ENCODE measurements around the gene DOCK3. TPM values are rescaled to one million over a fixed set of nuclear protein-coding genes. Genes with fewer than 3 reads are reported as not detected.
"Not testable (repeated sequence)": the region's sequence is repeated elsewhere in the genome, so short reads cannot be mapped to it uniquely, and the experiment has no call there.

Gene DOCK3
- total and polyA plus RNA-seq, 4 donors: 11.0 to 35.7 (median 33.0) TPM

DNA sequence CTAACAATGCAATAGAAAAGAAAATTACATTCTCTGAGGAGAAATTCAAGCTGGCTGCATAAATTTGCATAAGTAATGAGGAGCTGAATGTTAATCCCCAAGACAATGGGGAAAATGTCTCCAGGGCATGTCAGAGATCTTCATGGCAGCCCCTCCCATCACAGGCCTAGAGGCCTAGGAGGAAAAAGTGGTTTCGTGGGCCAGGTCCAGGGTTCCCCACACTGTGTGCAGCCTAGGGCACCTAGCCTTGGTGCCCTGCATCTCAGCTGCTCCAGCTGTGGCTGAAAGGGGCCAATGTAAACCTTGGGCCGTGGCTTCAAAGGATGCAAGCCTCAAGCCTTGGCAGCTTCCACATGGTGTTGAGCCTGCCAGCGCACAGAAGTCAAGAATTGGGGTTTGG is 511.7 kb downstream of the DOCK3 start:
- not testable (repeated sequence) for H3K27ac ChIP-seq (ENCODE audit: low read depth, low read length); H3K4me3 ChIP-seq (ENCODE audit: low read depth, low read length); H3K36me3 ChIP-seq (ENCODE audit: control insufficient read depth, insufficient read depth, low read length); H3K4me1 ChIP-seq (ENCODE audit: control insufficient read depth, insufficient read depth, low read length); H3K27me3 ChIP-seq (ENCODE audit: control insufficient read depth, insufficient read depth, low read length); DNase-seq (ENCODE audit: low read depth in 4 of 6, low spot score in 6 of 6); H3K9me3 ChIP-seq (ENCODE audit: control insufficient read depth, insufficient read depth, low read length)
- 91% methylated on average over 3 of the region's 3 CpGs for WGBS (ENCODE audit: insufficient coverage)

GRCh38 chr3:51190199-51190598 is 515.5 kb downstream of the DOCK3 start:
- Histone ChIP-seq H3K4me3 (ENCODE audit: low read depth, low read length) (no peak overlapping the region), H3K27ac (ENCODE audit: low read depth, low read length) (no peak overlapping the region), H3K36me3 (ENCODE audit: control insufficient read depth, insufficient read depth, low read length) (no peaks in the 10 kb centered on the region), H3K4me1 (ENCODE audit: control insufficient read depth, insufficient read depth, low read length) (no peaks in the 10 kb centered on the region), H3K9me3 (ENCODE audit: control insufficient read depth, insufficient read depth, low read length) (peaks cover 2% of the 10 kb centered on the region), H3K27me3 (ENCODE audit: control insufficient read depth, insufficient read depth, low read length) (no peaks in the 10 kb centered on the region)
- no CpG with 5 or more reads among the region's 1 CpG for WGBS (ENCODE audit: insufficient coverage)
- no peak for DNase-seq (ENCODE audit: low read depth in 4 of 6, low spot score in 6 of 6)

- Histone ChIP-seq H3K36me3 (ENCODE audit: control insufficient read depth, insufficient read depth, low read length) (no peaks in the 10 kb centered on the region), H3K27ac (ENCODE audit: low read depth, low read length) (no peak overlapping the region), H3K4me1 (ENCODE audit: control insufficient read depth, insufficient read depth, low read length) (no peaks in the 10 kb centered on the region), H3K9me3 (ENCODE audit: control insufficient read depth, insufficient read depth, low read length) (peaks cover under 1% of the 10 kb centered on the region), H3K4me3 (ENCODE audit: low read depth, low read length) (no peak overlapping the region), H3K27me3 (ENCODE audit: control insufficient read depth, insufficient read depth, low read length) (no peaks in the 10 kb centered on the region)
- WGBS (ENCODE audit: insufficient coverage): 68% methylated on average over 2 of the region's 3 CpGs
- no peak for DNase-seq (ENCODE audit: low read depth in 4 of 6, low spot score in 6 of 6)
Measured at GRCh38 chr3:51190827-51191226, 516.1 kb downstream of the DOCK3 start.

- H3K4me1 ChIP-seq (ENCODE audit: control insufficient read depth, insufficient read depth, low read length): no peaks in the 10 kb centered on the region
- H3K36me3 ChIP-seq (ENCODE audit: control insufficient read depth, insufficient read depth, low read length): no peaks in the 10 kb centered on the region
- no peak overlapping the region for H3K4me3 ChIP-seq (ENCODE audit: low read depth, low read length)
- no peaks in the 10 kb centered on the region for H3K9me3 ChIP-seq (ENCODE audit: control insufficient read depth, insufficient read depth, low read length)
- DNase-seq (ENCODE audit: low read depth in 4 of 6, low spot score in 6 of 6): no peak
- H3K27ac ChIP-seq (ENCODE audit: low read depth, low read length): no peak overlapping the region
- no peaks in the 10 kb centered on the region for H3K27me3 ChIP-seq (ENCODE audit: control insufficient read depth, insufficient read depth, low read length)
Measured at GRCh38 chr3:51191768-51192167, 517.0 kb downstream of the DOCK3 start.

GRCh38 chr3:51198477-51198876 is 523.8 kb downstream of the DOCK3 start:
- 100% methylated on average over 3 of the region's 3 CpGs for WGBS (ENCODE audit: insufficient coverage)
- DNase-seq (ENCODE audit: low read depth in 4 of 6, low spot score in 6 of 6): no peak
- no peaks in the 10 kb centered on the region for H3K27me3 ChIP-seq (ENCODE audit: control insufficient read depth, insufficient read depth, low read length)

DNA sequence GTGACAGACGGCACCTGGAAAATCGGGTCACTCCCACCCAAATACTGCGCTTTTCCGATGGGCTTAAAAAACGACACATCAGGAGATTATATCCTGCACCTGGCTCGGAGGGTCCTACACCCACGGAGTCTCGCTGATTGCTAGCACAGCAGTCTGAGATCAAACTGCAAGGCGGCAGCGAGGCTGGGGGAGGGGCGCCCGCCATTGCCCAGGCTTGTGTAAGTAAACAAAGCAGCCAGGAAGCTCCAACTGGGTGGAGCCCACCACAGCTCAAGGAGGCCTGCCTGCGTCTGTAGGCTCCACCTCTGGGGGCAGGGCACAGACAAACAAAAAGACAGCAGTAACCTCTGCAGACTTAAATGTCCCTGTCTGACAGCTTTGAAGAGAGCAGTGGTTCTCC is 524.6 kb downstream of the DOCK3 start:
- not testable (repeated sequence) for DNase-seq (ENCODE audit: low read depth in 4 of 6, low spot score in 6 of 6); H3K27ac ChIP-seq (ENCODE audit: low read depth, low read length); H3K4me1 ChIP-seq (ENCODE audit: control insufficient read depth, insufficient read depth, low read length); H3K27me3 ChIP-seq (ENCODE audit: control insufficient read depth, insufficient read depth, low read length); H3K4me3 ChIP-seq (ENCODE audit: low read depth, low read length); H3K9me3 ChIP-seq (ENCODE audit: control insufficient read depth, insufficient read depth, low read length); H3K36me3 ChIP-seq (ENCODE audit: control insufficient read depth, insufficient read depth, low read length)
- WGBS (ENCODE audit: insufficient coverage): 100% methylated on average over 8 of the region's 13 CpGs

More at GRCh38 chr3:51198477-51198876, 523.8 kb downstream of the DOCK3 start:
- no peak overlapping the region for H3K27ac ChIP-seq (ENCODE audit: low read depth, low read length)
- H3K9me3 ChIP-seq (ENCODE audit: control insufficient read depth, insufficient read depth, low read length): no peaks in the 10 kb centered on the region
- peaks cover 3% of the 10 kb centered on the region for H3K36me3 ChIP-seq (ENCODE audit: control insufficient read depth, insufficient read depth, low read length)
- no peaks in the 10 kb centered on the region for H3K4me1 ChIP-seq (ENCODE audit: control insufficient read depth, insufficient read depth, low read length)
- H3K4me3 ChIP-seq (ENCODE audit: low read depth, low read length): no peak overlapping the region

- Histone ChIP-seq H3K4me3 (ENCODE audit: low read depth, low read length) (no peak overlapping the region), H3K36me3 (ENCODE audit: control insufficient read depth, insufficient read depth, low read length) (peaks cover 15% of the 10 kb centered on the region), H3K4me1 (ENCODE audit: control insufficient read depth, insufficient read depth, low read length) (no peaks in the 10 kb centered on the region), H3K9me3 (ENCODE audit: control insufficient read depth, insufficient read depth, low read length) (no peaks in the 10 kb centered on the region), H3K27ac (ENCODE audit: low read depth, low read length) (no peak overlapping the region), H3K27me3 (ENCODE audit: control insufficient read depth, insufficient read depth, low read length) (no peaks in the 10 kb centered on the region)
- 100% methylated on average over 1 of the region's 2 CpGs for WGBS (ENCODE audit: insufficient coverage)
- no peak for DNase-seq (ENCODE audit: low read depth in 4 of 6, low spot score in 6 of 6)
Measured at GRCh38 chr3:51216291-51216690, 541.6 kb downstream of the DOCK3 start.

GRCh38 chr3:51221959-51222358 is 547.2 kb downstream of the DOCK3 start:
- peaks cover 3% of the 10 kb centered on the region for H3K36me3 ChIP-seq (ENCODE audit: control insufficient read depth, insufficient read depth, low read length)
- no peak for DNase-seq (ENCODE audit: low read depth in 4 of 6, low spot score in 6 of 6)
- no peak overlapping the region for H3K27ac ChIP-seq (ENCODE audit: low read depth, low read length)
- H3K9me3 ChIP-seq (ENCODE audit: control insufficient read depth, insufficient read depth, low read length): no peaks in the 10 kb centered on the region
- H3K4me1 ChIP-seq (ENCODE audit: control insufficient read depth, insufficient read depth, low read length): no peaks in the 10 kb centered on the region
- 90% methylated on average over 2 of the region's 2 CpGs for WGBS (ENCODE audit: insufficient coverage)
- H3K4me3 ChIP-seq (ENCODE audit: low read depth, low read length): no peak overlapping the region
- no peaks in the 10 kb centered on the region for H3K27me3 ChIP-seq (ENCODE audit: control insufficient read depth, insufficient read depth, low read length)

DNA sequence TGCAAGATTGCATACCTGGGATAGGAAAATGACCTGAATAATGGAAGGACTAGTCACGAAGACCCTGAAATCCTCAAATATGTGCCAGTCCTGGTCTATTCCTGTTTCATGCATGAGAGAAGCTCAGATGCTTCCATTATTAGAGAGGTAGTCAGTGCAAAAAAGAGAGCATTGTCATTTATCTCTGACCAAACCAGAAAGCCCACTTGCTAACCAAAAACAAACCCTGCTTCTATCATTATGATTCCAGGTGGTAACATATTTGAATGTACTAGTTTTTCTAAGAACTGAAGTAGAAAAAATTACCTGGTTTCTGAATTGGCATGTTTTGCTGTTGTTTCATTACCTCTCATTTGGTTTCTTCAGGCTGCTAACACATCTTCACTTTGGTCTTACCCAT is 549.6 kb downstream of the DOCK3 start:
- H3K27ac ChIP-seq (ENCODE audit: low read depth, low read length): no peak overlapping the region
- no CpG with 5 or more reads among the region's 1 CpG for WGBS (ENCODE audit: insufficient coverage)
- no peaks in the 10 kb centered on the region for H3K27me3 ChIP-seq (ENCODE audit: control insufficient read depth, insufficient read depth, low read length)

GRCh38 chr3:51224843-51225242 is 550.1 kb downstream of the DOCK3 start:
- no peak for DNase-seq (ENCODE audit: low read depth in 4 of 6, low spot score in 6 of 6)
- Histone ChIP-seq H3K4me3 (ENCODE audit: low read depth, low read length) (no peak overlapping the region), H3K27me3 (ENCODE audit: control insufficient read depth, insufficient read depth, low read length) (no peaks in the 10 kb centered on the region), H3K9me3 (ENCODE audit: control insufficient read depth, insufficient read depth, low read length) (no peaks in the 10 kb centered on the region), H3K27ac (ENCODE audit: low read depth, low read length) (no peak overlapping the region), H3K4me1 (ENCODE audit: control insufficient read depth, insufficient read depth, low read length) (no peaks in the 10 kb centered on the region), H3K36me3 (ENCODE audit: control insufficient read depth, insufficient read depth, low read length) (peaks cover 7% of the 10 kb centered on the region)
- WGBS (ENCODE audit: insufficient coverage): no CpG with 5 or more reads among the region's 1 CpG

More for the DNA sequence above, 549.6 kb downstream of the DOCK3 start:
- no peak for DNase-seq (ENCODE audit: low read depth in 4 of 6, low spot score in 6 of 6)
- Histone ChIP-seq H3K9me3 (ENCODE audit: control insufficient read depth, insufficient read depth, low read length) (no peaks in the 10 kb centered on the region), H3K4me1 (ENCODE audit: control insufficient read depth, insufficient read depth, low read length) (no peaks in the 10 kb centered on the region), H3K36me3 (ENCODE audit: control insufficient read depth, insufficient read depth, low read length) (peaks cover 6% of the 10 kb centered on the region), H3K4me3 (ENCODE audit: low read depth, low read length) (no peak overlapping the region)
